Keratinocyte (primary cell): ENCODE results near the gene ULBP3.
"Not testable (repeated sequence)": the region's sequence is repeated elsewhere in the genome, so short reads cannot be mapped to it uniquely, and the experiment has no call there.

Source experiments
- EZH2 ChIP-seq: IDR thresholded peaks from one replicate; pipeline ENCODE4 v1.6.1; 2012; ENCODE audit warnings: inconsistent platforms, mild to moderate bottlenecking, low read length, moderate library complexity
- TF ChIP-seq, protein P1 (sequence below), 3 experiments: IDR thresholded peaks in 1 of 3; conservative IDR thresholded peaks in 1 of 3; optimal IDR thresholded peaks in 1 of 3; 2 replicates in 2 of 3; 3 replicates in 1 of 3; pipeline versions ENCODE3 to v1.5.1; 2011; ENCODE audit warnings: low read length in 3 of 3, mild to moderate bottlenecking in 3 of 3, moderate library complexity in 2 of 3, control low read depth in 1 of 3, inconsistent platforms in 1 of 3; ENCODE audit not compliant: insufficient read depth in 2 of 3; ENCODE audit errors: extremely low read depth in 1 of 3

- not testable (repeated sequence) for TF ChIP-seq EZH2
- TF ChIP-seq, protein P1, sequence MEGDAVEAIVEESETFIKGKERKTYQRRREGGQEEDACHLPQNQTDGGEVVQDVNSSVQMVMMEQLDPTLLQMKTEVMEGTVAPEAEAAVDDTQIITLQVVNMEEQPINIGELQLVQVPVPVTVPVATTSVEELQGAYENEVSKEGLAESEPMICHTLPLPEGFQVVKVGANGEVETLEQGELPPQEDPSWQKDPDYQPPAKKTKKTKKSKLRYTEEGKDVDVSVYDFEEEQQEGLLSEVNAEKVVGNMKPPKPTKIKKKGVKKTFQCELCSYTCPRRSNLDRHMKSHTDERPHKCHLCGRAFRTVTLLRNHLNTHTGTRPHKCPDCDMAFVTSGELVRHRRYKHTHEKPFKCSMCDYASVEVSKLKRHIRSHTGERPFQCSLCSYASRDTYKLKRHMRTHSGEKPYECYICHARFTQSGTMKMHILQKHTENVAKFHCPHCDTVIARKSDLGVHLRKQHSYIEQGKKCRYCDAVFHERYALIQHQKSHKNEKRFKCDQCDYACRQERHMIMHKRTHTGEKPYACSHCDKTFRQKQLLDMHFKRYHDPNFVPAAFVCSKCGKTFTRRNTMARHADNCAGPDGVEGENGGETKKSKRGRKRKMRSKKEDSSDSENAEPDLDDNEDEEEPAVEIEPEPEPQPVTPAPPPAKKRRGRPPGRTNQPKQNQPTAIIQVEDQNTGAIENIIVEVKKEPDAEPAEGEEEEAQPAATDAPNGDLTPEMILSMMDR (optimal IDR thresholded peaks at IDR 0.05 in 1 of 3, IDR thresholded peaks at IDR 0.05 in 1 of 3, conservative IDR thresholded peaks at IDR 0.05 in 1 of 3; ENCODE audit: extremely low read depth in 1 of 3, insufficient read depth in 2 of 3, low read length in 3 of 3), result not testable (repeated sequence)
These were observed 54.9 kb downstream of the ULBP3 start for GRCh38 chr6:150013785-150014622.
